Thyroid gland (tissue), 4 donors: ENCODE data around the gene PEX5.

Experiments used
- CTCF ChIP-seq, 6 experiments: fragments of 200-600 bp in 3 of 6; fragments of 450-650 bp in 3 of 6; sonication (generic) in 3 of 6; IDR thresholded peaks; one replicate each; pipeline ENCODE4 v1.5.1; 2016 to 2019; ENCODE audit warnings: antibody characterized with exemption in 6 of 6, mild to moderate bottlenecking in 2 of 6, inconsistent platforms in 1 of 6, moderate library complexity in 1 of 6
- POLR2A ChIP-seq, 2 donors: fragments of 450-650 bp; IDR thresholded peaks; one replicate each; pipeline ENCODE4 v1.6.1; 2017; ENCODE audit warnings: antibody characterized with exemption in 2 of 2, mild to moderate bottlenecking in 2 of 2, moderate library complexity in 1 of 2

- TF ChIP-seq CTCF (IDR thresholded peaks at IDR 0.05) (no peak), POLR2A (IDR thresholded peaks at IDR 0.05) (no peak)
These were observed 8.8 kb upstream of the PEX5 start for GRCh38 chr12:7180685-7181084.
